H1 (cell line): Measurements from ENCODE around the gene TGFB2. TPM values are rescaled to one million over a fixed set of nuclear protein-coding genes. Genes with fewer than 3 reads are reported as not detected.

ENCODE experiments used
- CTCF ChIA-PET: fragments of 300-600 bp; sonication (Branson Sonifier 250); formaldehyde crosslinking; loops from one replicate; lab custom pipeline; 2021; ENCODE audit not compliant: partially characterized antibody; lab: Charles Lee
- POLR2A ChIA-PET: fragments of 300-600 bp; sonication (Branson Sonifier 250); formaldehyde crosslinking; loops from one replicate; lab custom pipeline; 2021; ENCODE audit warnings: inconsistent platforms; ENCODE audit not compliant: partially characterized antibody; lab: Charles Lee
- DNase-seq, 2 experiments: peaks; one replicate each; pipeline versions ENCODE4 v3.0.0 to v3.0.0-alpha.2; 2010 to 2022; ENCODE audit warnings: low spot score in 2 of 2, low read depth in 1 of 2, mixed read lengths in 1 of 2
- FAIRE-seq: peaks from 2 replicates; lab custom pipeline; 2011; peaks lifted over from hg19 to GRCh38; lab: Jason Lieb, UNC
- H2AFZ ChIP-seq: 2 replicates; pipeline ENCODE4 v1.8.1; 2012; ENCODE audit warnings: low read length, inconsistent platforms
- H2AK5ac ChIP-seq: 2 replicates; pipeline ENCODE4 v1.6.1; 2013; ENCODE audit warnings: low read depth, low read length
- H2BK120ac ChIP-seq: replicated peaks from 2 replicates; pipeline ENCODE3; 2013; ENCODE audit warnings: low read depth, low read length, inconsistent platforms
- H2BK12ac ChIP-seq: 2 replicates; pipeline ENCODE4 v1.6.1; 2013; ENCODE audit warnings: low read depth, low read length
- H2BK15ac ChIP-seq: 2 replicates; pipeline ENCODE4 v1.6.1; 2013; ENCODE audit warnings: low read length
- H2BK20ac ChIP-seq: 2 replicates; pipeline ENCODE4 v1.6.1; 2013; ENCODE audit warnings: low read length
- H2BK5ac ChIP-seq: 2 replicates; pipeline ENCODE4 v1.6.1; 2013; ENCODE audit warnings: low read depth, low read length
- H3K14ac ChIP-seq: 2 replicates; pipeline ENCODE4 v1.6.1; 2013; ENCODE audit warnings: inconsistent platforms; ENCODE audit not compliant: insufficient read length
- H3K18ac ChIP-seq: 2 replicates; pipeline ENCODE4 v1.6.1; 2013; ENCODE audit warnings: low read length; ENCODE audit errors: extremely low read depth
- H3K23ac ChIP-seq: 2 replicates; pipeline ENCODE4 v1.6.1; 2013; ENCODE audit warnings: inconsistent platforms; ENCODE audit not compliant: insufficient read length
- H3K23me2 ChIP-seq: 2 replicates; pipeline ENCODE4 v1.6.1; 2013; ENCODE audit warnings: low read depth, low read length
- H3K27ac ChIP-seq: 2 replicates; pipeline ENCODE4 v1.6.1; 2011; ENCODE audit warnings: low read depth, low read length, inconsistent platforms
- H3K27me3 ChIP-seq, 4 experiments: replicated peaks in 1 of 4; 1 replicate in 1 of 4; 2 replicates in 3 of 4; pipeline versions ENCODE4 v1.6.1 to v1.8.1; 2011 to 2013; ENCODE audit warnings: low read length in 3 of 4, mild to moderate bottlenecking in 3 of 4, inconsistent platforms in 2 of 4, mixed read lengths in 2 of 4, moderate library complexity in 1 of 4; ENCODE audit not compliant: control insufficient read depth in 3 of 4, insufficient read depth in 3 of 4; ENCODE audit errors: extremely low read depth in 1 of 4
- H3K36me3 ChIP-seq, 4 experiments: 2 replicates each; pipeline versions ENCODE4 v1.6.1 to v1.8.1; 2011 to 2013; ENCODE audit warnings: mild to moderate bottlenecking in 4 of 4, low read length in 3 of 4, moderate library complexity in 2 of 4, control low read depth in 1 of 4, inconsistent platforms in 1 of 4; ENCODE audit not compliant: insufficient read depth in 4 of 4, control insufficient read depth in 2 of 4
- H3K4ac ChIP-seq: replicated peaks from 2 replicates; pipeline ENCODE3; 2013; ENCODE audit warnings: low read length, low read depth, mixed read lengths, inconsistent platforms; ENCODE audit not compliant: insufficient read length
- H3K4me1 ChIP-seq, 4 experiments: replicated peaks in 1 of 4; 1 replicate in 1 of 4; 2 replicates in 3 of 4; pipeline versions ENCODE4 v1.6.1 to v1.8.1; 2011 to 2013; ENCODE audit warnings: low read length in 3 of 4, inconsistent platforms in 2 of 4, mixed read lengths in 1 of 4; ENCODE audit not compliant: insufficient read depth in 4 of 4, control insufficient read depth in 3 of 4
- H3K4me2 ChIP-seq, 2 experiments: 2 replicates each; pipeline versions ENCODE4 v1.6.1 to v1.8.1; 2011 to 2013; ENCODE audit warnings: low read depth in 2 of 2, low read length in 2 of 2, control low read depth in 1 of 2, inconsistent platforms in 1 of 2, mild to moderate bottlenecking in 1 of 2; ENCODE audit not compliant: insufficient read depth in 1 of 2
- H3K4me3 ChIP-seq, 4 experiments: fragments of 200-600, 300-600 bp in 1 of 4; sonication (generic), shearing (Covaris generic), sonication (Bioruptor Twin) in 1 of 4; 2 replicates each; pipeline versions ENCODE4 v1.5.1 to v1.8.1; 2011 to 2016; ENCODE audit warnings: low read length in 4 of 4, low read depth in 3 of 4, control low read depth in 2 of 4, inconsistent platforms in 2 of 4, mild to moderate bottlenecking in 2 of 4, mixed read lengths in 1 of 4, moderate library complexity in 1 of 4; ENCODE audit not compliant: insufficient read depth in 2 of 4; ENCODE audit errors: extremely low read depth in 1 of 4
- H3K56ac ChIP-seq: replicated peaks from 2 replicates; pipeline ENCODE3; 2013; ENCODE audit warnings: low read depth, mild to moderate bottlenecking, mixed read lengths, low read length, inconsistent platforms; ENCODE audit not compliant: insufficient read length
- H3K79me1 ChIP-seq: 2 replicates; pipeline ENCODE4 v1.6.1; 2013; ENCODE audit warnings: low read depth, low read length, control low read depth
- H3K79me2 ChIP-seq, 2 experiments: 2 replicates each; pipeline versions ENCODE4 v1.6.1 to v1.8.1; 2012 to 2013; ENCODE audit warnings: low read length in 2 of 2, mild to moderate bottlenecking in 2 of 2, inconsistent platforms in 1 of 2; ENCODE audit not compliant: insufficient read depth in 2 of 2, control insufficient read depth in 1 of 2
- H3K9ac ChIP-seq, 4 experiments: replicated peaks in 1 of 4; 1 replicate in 1 of 4; 2 replicates in 3 of 4; pipeline versions ENCODE4 v1.6.1 to v1.8.1; 2011 to 2013; ENCODE audit warnings: low read depth in 3 of 4, low read length in 3 of 4, control low read depth in 2 of 4, mild to moderate bottlenecking in 2 of 4, moderate library complexity in 2 of 4, inconsistent platforms in 1 of 4; ENCODE audit errors: extremely low read depth in 1 of 4
- H3K9me3 ChIP-seq, 2 experiments: 2 replicates each; pipeline versions ENCODE4 v1.6.1 to v1.8.1; 2012 to 2013; ENCODE audit warnings: mild to moderate bottlenecking in 2 of 2, moderate library complexity in 2 of 2, control low read depth in 1 of 2, inconsistent platforms in 1 of 2, low read depth in 1 of 2, low read length in 1 of 2, mixed read lengths in 1 of 2; ENCODE audit not compliant: insufficient read depth in 2 of 2
- H4K20me1 ChIP-seq, 2 experiments: replicated peaks in 1 of 2; 2 replicates each; pipeline versions ENCODE3 to v1.8.1; 2011 to 2013; ENCODE audit warnings: inconsistent platforms in 2 of 2, low read length in 2 of 2, mild to moderate bottlenecking in 1 of 2; ENCODE audit not compliant: insufficient read depth in 2 of 2, control insufficient read depth in 1 of 2
- H4K5ac ChIP-seq: 2 replicates; pipeline ENCODE4 v1.6.1; 2013; ENCODE audit warnings: low read length, low read depth, mixed read lengths, inconsistent platforms; ENCODE audit not compliant: insufficient read length
- H4K8ac ChIP-seq: 2 replicates; pipeline ENCODE4 v1.8.0; 2013; ENCODE audit warnings: mild to moderate bottlenecking, moderate library complexity, low read length, inconsistent platforms; ENCODE audit not compliant: insufficient read depth; ENCODE audit errors: extremely low read depth
- H4K91ac ChIP-seq: replicated peaks from 2 replicates; pipeline ENCODE3; 2013; ENCODE audit warnings: low read length, mixed read lengths, inconsistent platforms; ENCODE audit not compliant: insufficient read length
- BRCA1 ChIP-seq: IDR thresholded peaks from 2 replicates; pipeline ENCODE4 v1.6.1; 2012; ENCODE audit warnings: low read depth, low read length, improper control_type of control experiment
- EZH2 ChIP-seq: fragments of 200-600 bp; sonication (generic); IDR thresholded peaks from 2 replicates; pipeline ENCODE4 v1.7.1; 2012; ENCODE audit warnings: low read depth, mild to moderate bottlenecking, moderate library complexity, low read length, inconsistent platforms; ENCODE audit not compliant: severe bottlenecking
- TEAD4 ChIP-seq: IDR thresholded peaks from 2 replicates; pipeline ENCODE4 v1.6.1; 2012; ENCODE audit warnings: low read depth, low read length, inconsistent platforms, mixed read lengths
- polyA plus RNA-seq, 7 experiments: library from polyadenylated mRNA; depleted of rRNA in 3 of 7; stranded (reverse) in 5 of 7; unstranded in 2 of 7; fragments of >200 nt in 5 of 7; fragments of 200-250 nt in 2 of 7; gene quantifications; 1 replicate in 5 of 7; 2 replicates in 1 of 7; 4 replicates in 1 of 7; pipeline versions ENCODE4 v1.2.1 to v1.2.3, GENCODE V29; 2011 to 2013; ENCODE audit warnings: missing spikeins in 2 of 7, mixed read lengths in 2 of 7
- total RNA-seq: library from RNA; stranded (reverse); fragmentation: NEBNext Ultra II Directional; extraction: Animal tissue kit (Norgen Biotek cat#: 25700); gene quantifications from 2 replicates; pipeline ENCODE4 v1.2.1, GENCODE V29; 2021

Gene TGFB2
- total and polyA plus RNA-seq, 2 of the 8 experiments (the other 6 are each of a cell fraction or from before 2014, with no cell fraction given): 0.26 to 0.84 TPM

DNA sequence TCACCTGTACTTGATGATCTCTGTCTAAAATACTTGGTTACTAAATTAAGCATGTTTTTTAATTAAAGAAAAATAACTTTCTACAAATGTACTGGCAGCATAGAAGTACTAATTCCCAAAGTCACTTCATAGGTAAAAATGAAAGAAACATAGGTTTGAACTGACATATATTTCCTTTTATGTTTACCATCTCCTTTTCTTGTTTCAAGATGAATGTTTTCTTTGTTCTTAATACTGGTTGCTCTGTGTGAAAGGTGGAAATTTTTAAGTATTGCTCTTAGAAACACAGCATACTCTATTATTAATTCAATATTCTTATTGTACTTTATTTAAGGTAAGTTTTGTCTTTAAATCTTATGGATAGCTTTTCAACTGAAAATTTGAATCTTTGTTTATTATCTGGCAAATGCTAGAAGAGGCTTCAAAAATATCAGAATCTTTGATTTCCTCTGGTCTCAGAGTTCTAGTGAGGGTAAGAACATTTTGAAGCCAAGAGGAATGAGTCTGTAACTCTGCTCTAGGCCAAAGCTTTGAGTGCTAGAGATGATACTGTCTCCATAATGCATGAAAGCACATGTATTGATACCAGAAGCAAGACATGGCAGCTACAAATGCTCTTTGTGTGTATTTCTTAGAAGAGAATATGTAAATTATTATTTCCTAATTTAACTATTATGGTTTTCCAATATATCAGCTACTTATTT is 41.8 kb upstream of the TGFB2 start:
- CTCF ChIA-PET: interaction anchor here (0.7 to 1.5 kb wide), 3 partner anchors 26 to 45 kb away, joined by 3 to 4 read pairs (median 3); no protein-coding TSS in a partner anchor
- Histone ChIP-seq H4K20me1 (no peaks in the 10 kb centered on the region), H3K36me3 (peaks cover 0 to 28% (median 6%) of the 10 kb centered on the region in 4 experiments; a peak in 2 of 8 replicates)
- TF ChIP-seq BRCA1 (no peak), EZH2 (no peak), TEAD4 (no peak)

More for the DNA sequence above, 41.8 kb upstream of the TGFB2 start:
- Histone ChIP-seq H4K91ac (no peak overlapping the region), H2AFZ (no peak overlapping the region), H4K5ac (peak overlapping the region; percentile 65), H3K56ac (no peak overlapping the region), H3K9me3 (no peaks in the 10 kb centered on the region), H2AK5ac (no peak overlapping the region), H3K9ac (no peak overlapping the region), H3K23ac (no peak overlapping the region), H3K14ac (no peak overlapping the region), H3K27me3 (no peaks in the 10 kb centered on the region), H3K4me2 (no peak overlapping the region), H2BK5ac (no peak overlapping the region), H4K8ac (no peak overlapping the region), H3K23me2 (no peaks in the 10 kb centered on the region), H3K4me1 (peaks cover 2 to 18% (median 11%) of the 10 kb centered on the region in 4 experiments; a peak in 6 of 7 replicates), H3K18ac (no peak overlapping the region), H2BK12ac (no peak overlapping the region), H3K79me2 (peaks cover 0 to 56% of the 10 kb centered on the region in 2 experiments; a peak in 2 of 4 replicates), H3K79me1 (0 out of 2 replicates have a peak, but pooled peaks cover 2% of the 10 kb centered on the region), H3K4me3 (no peak overlapping the region), H2BK120ac (no peak overlapping the region), H2BK20ac (no peak overlapping the region), H3K27ac (no peak overlapping the region), H2BK15ac (no peak overlapping the region), H3K4ac (no peak overlapping the region)
- FAIRE-seq (no peak), DNase-seq (no peak)
- POLR2A ChIA-PET: interaction anchor here (0.9 kb wide), 1 partner anchor 18 kb away, joined by 3 read pairs; no protein-coding TSS in a partner anchor
